Measurements from ENCODE around the gene REC8.

REC8 gene

DNA sequence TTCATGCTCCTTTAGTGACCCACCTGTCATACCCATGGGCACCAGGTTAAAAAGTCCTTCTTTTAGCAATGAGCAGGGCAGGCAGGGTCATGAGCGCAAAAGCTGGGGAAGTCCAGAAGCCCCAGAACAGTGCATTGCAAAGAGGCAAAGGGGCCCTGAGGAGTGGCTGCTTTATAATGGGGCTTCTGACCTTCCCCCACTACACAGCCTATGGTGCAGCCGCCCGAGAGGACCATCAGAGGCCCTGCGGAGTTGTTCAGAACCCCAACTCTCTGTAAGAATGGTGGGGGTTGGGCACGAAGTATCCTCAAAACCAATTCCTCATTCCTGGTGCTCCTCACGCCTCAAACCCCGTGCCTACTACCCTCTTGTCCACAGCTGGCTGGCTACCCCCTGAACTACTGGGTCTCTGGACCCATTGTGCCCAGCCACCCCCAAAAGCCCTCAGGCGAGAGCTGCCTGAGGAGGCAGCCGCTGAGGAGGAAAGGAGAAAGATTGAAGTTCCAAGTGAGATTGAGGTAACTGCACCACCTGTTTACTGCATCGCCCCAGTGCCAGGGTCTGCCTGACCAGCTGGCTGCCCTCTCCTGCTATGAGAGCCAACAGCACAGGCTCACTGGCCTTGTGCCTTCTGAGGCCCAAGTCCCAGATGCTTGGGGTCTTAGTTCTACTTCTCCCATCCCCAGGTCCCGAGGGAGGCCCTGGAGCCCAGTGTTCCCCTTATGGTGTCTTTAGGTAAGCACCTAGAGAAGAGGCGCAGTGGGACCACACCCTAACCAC is 6.7 kb downstream of the REC8 start:
- in situ Hi-C loops (cut with MboI; ENCODE audit: low pct_unique_long_range_greater_than_20kb, low sequenced_read_pairs, unreplicated experiment), result no loop called here
- TF ChIP-seq, protein P1, sequence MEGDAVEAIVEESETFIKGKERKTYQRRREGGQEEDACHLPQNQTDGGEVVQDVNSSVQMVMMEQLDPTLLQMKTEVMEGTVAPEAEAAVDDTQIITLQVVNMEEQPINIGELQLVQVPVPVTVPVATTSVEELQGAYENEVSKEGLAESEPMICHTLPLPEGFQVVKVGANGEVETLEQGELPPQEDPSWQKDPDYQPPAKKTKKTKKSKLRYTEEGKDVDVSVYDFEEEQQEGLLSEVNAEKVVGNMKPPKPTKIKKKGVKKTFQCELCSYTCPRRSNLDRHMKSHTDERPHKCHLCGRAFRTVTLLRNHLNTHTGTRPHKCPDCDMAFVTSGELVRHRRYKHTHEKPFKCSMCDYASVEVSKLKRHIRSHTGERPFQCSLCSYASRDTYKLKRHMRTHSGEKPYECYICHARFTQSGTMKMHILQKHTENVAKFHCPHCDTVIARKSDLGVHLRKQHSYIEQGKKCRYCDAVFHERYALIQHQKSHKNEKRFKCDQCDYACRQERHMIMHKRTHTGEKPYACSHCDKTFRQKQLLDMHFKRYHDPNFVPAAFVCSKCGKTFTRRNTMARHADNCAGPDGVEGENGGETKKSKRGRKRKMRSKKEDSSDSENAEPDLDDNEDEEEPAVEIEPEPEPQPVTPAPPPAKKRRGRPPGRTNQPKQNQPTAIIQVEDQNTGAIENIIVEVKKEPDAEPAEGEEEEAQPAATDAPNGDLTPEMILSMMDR (IDR thresholded peaks at IDR 0.05; ENCODE audit: extremely low read depth, insufficient read depth, missing control alignments), result no peak
- no peak for DNase-seq (ENCODE audit: low spot score)

DNA sequence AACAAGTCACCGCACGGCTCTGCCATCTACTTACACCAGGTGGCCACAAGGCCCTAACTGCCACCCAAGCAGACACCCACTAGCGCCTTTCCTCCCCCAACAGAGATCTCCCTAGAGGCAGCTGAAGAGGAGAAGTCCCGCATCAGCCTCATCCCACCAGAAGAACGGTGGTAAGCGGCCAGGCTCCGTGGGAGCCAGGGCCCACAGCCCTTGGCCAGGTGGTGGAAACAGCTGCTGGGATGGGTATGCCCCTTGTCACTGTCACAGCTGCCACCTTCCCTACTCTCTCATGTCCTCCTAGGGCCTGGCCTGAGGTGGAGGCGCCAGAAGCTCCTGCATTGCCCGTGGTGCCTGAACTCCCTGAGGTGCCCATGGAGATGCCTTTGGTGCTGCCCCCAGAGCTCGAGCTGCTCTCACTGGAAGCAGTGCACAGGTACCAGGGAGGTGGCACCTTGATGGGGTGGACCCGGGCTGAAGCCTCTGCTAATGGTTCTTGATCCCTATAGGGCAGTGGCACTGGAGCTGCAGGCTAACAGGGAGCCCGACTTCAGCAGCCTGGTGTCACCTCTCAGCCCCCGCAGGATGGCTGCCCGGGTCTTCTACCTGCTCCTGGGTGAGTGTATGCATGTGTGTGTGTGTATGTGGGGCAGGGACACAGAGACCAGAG is 7.5 kb downstream of the REC8 start:
- TF ChIP-seq, protein P1 (IDR thresholded peaks at IDR 0.05; ENCODE audit: extremely low read depth, insufficient read depth, missing control alignments), result no peak
- in situ Hi-C loops (cut with MboI; ENCODE audit: low pct_unique_long_range_greater_than_20kb, low sequenced_read_pairs, unreplicated experiment), result no loop called here
- DNase-seq (ENCODE audit: low spot score), result no peak

DNA sequence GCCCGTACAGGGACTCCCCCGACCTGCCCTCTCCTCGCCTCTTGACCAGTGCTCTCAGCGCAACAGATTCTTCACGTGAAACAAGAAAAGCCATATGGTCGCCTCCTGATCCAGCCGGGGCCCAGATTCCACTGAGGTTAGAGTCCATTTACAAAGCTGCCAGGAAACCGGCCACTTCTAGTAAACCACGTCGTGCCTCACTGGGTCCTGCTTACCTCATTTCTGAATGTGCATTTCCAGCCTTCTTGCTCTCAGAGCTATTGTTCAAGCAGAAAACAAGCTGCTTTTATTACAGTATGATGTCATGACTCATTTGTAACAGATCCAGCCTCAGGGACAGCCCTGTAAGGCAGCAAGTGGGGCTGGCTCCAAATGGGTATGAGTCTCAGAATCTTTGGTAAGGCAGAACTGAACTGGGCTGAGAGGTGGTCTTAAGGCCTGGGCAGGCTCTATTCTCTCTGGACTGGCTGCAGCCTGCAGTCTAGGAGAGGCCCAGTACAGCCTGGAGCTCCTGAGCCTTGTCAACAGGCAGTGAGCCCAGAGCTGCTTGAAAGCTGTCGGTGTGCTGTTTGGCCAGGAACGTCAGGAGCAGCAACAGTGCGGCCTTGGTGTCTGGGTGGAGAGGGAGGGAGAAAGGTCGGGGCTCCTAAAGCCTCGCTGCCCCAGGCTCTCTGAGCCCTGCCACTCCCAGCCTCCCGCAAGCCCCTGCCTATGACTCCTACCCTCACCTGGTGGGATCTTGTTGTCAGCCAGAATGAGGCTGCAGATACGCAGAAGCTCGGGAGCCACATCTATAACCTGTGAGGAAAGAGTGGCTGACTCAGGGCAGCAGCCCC is 8.3 kb downstream of the REC8 start:
- TF ChIP-seq, protein P1 (IDR thresholded peaks at IDR 0.05; ENCODE audit: extremely low read depth, insufficient read depth, missing control alignments), result no peak
- in situ Hi-C loops (cut with MboI; ENCODE audit: low pct_unique_long_range_greater_than_20kb, low sequenced_read_pairs, unreplicated experiment), result no loop called here
- DNase-seq (ENCODE audit: low spot score), result no peak

DNA sequence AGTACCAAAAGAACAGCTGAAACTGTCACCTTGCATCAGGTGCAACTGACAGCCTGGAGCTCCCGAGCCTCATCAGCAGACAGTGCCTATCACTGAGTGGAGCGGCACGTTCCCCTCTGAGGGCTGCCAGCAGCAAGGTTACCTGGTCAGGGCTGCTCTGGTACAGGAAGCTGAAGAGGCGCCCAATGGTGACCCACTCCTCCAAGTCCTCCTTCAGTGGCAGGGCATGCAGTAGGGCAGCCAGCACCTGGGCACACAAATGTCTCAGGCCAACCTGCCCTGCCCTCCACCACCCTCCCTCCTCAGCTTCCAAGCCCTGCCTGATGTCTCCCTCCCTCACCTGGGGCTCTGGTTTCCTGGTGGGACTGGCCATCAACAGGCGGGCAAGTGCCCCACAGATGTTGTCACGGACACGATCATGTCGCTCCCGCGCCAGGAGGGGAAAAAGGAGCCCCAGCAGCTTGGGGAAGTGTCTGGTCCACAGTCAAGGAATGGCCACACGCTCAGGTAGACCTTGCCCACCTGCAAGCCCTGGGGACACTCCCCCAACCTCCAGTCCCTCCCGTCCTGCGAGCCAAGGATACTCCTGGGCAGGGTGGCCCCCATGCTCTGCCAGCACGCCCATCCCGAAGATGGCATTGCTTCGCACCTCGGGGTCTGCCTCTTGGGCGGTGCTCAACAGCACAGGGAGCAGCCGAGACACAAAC is 9.6 kb downstream of the REC8 start:
- TF ChIP-seq, protein P1 (IDR thresholded peaks at IDR 0.05; ENCODE audit: extremely low read depth, insufficient read depth, missing control alignments), result no peak
- no peak for DNase-seq (ENCODE audit: low spot score)
- in situ Hi-C loops (cut with MboI; ENCODE audit: low pct_unique_long_range_greater_than_20kb, low sequenced_read_pairs, unreplicated experiment), result no loop called here

DNA sequence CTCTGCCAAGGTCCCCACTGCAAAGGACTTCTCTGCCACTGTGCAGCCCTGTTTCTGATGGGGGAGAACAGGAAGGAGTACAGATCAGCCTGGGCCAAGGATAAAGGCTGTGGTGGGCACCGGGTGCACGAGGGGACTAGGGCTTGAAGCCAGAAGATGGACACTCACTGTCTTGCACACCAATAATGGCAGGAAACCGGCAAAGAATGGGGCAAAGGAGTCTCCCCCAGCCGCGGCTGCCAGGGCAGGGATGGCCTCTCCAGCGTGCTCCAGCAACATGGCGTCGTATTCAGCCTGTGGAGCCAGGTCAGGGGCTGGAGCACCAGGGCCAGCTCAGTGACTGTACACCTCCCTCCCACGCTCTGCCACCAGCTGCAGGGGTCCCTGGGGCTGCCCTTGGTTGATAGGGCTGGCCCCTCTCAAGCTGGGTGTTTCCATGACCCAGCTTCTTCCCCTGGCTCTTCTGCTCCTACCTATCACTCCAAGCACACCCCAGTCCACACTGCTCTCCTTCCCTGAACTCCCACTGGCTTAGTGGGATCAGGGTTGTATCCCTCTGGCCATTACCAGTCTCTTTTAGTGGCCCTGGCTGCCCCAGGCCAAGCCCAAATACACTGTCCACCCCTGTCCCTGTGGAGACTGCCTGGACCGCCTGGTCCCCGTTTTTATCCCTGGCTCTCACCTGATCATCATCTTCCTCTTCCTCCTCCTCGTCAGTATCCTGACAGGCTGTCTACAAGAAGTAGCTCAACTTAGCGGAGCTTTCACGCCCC is 10.4 kb downstream of the REC8 start:
- no peak for DNase-seq (ENCODE audit: low spot score)
- in situ Hi-C loops (cut with MboI; ENCODE audit: low pct_unique_long_range_greater_than_20kb, low sequenced_read_pairs, unreplicated experiment), result no loop called here
- TF ChIP-seq, protein P1 (IDR thresholded peaks at IDR 0.05; ENCODE audit: extremely low read depth, insufficient read depth, missing control alignments), result no peak

Data from GM13977 (cell line).